NCI-H446 treated with DMSO at 0.1 percent for 48 hours (cell line): ENCODE data around the gene SYNGR2.

ENCODE experiments used
- DNase-seq: peaks from one replicate; lab custom pipeline; 2025; lab: John Stamatoyannopoulos, UW

SYNGR2 gene

GRCh38 chr17:78143214-78144146 is 24.9 kb upstream of the SYNGR2 start:
- no peak for DNase-seq

- DNase-seq, result peak; percentile 46
Measured at GRCh38 chr17:78144147-78144719, 24.1 kb upstream of the SYNGR2 start.

DNA sequence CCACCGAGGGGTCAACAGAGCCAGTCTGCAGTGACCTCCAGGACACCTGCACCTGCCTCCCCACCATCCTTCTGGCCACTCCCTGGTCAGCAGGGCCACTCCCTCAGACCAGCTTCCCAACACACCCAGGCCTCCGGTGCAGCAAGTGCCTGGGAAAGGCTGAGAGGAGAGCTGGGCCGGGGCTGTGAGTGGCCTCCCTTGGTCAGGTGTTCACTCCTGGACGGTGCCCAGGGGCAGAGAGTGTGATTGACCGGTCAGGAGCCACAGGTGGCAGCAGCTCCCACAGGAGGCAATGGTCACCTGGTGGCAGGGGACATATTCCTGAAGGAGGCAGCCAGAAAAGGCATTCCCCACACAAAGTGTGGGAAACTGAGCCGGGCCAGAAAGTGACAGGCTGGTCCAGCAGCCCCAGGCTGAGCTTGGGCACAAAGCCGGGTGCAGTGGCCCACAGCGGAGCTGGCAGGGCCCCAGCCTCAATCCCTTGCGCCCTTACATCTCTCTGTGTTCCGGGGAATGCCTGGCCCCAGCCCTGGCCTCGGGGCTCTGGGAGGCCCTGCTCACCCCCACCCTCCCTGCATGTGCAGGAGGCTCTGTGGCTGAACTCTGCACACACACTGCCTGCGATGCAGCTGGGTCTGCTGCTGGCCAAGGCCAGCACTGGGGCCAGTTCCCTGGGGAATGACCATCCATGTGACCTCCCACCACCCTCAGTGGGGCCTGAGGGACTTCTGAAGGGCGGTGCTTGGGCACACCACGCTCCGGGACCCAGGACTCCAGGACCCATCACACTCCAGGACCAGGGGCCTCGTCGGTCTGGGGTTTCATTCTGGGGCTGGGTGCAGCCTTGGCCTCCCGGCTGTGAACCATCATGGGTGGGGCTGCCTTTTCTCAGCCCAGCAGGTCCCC is 23.4 kb upstream of the SYNGR2 start:
- DNase-seq, result no peak

GRCh38 chr17:78146471-78146869 is 21.9 kb upstream of the SYNGR2 start:
- DNase-seq, result no peak

GRCh38 chr17:78146881-78147280 is 21.5 kb upstream of the SYNGR2 start:
- no peak for DNase-seq

DNA sequence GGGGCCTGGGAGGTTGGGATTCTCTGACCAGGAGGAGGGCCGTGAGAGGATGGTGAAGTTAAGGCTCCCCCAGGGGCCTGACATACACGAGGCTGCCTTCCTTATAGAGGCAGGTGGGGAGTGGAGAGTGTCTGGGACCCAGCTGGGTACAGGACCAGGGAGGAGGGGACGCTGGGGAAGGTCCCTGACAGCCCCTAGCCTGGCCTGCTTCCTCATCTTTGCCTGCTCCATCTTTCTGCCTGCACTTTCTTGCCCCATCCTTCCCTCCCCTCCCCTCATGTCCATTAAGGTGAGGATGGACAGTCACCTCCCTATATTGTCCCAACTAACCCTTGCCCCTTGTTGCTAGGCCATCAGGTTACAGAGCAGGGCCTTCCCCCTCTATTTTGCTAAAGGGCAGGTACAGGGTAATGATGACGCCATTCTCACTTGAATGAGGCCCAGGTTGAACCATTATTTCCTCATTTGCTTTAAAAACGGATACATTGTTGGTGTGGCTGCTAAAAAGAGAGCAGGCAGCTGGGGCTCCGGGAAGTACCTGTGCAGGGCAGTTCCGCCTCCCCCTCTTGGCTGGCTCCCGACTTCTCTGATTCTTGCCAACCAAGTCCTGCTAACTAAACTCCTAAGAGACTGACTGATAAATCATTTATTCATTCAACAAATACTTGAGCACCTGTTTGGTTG is 20.9 kb upstream of the SYNGR2 start:
- DNase-seq, result no peak

- DNase-seq, result no peak
Measured at GRCh38 chr17:78148286-78149016, 19.9 kb upstream of the SYNGR2 start.

DNA sequence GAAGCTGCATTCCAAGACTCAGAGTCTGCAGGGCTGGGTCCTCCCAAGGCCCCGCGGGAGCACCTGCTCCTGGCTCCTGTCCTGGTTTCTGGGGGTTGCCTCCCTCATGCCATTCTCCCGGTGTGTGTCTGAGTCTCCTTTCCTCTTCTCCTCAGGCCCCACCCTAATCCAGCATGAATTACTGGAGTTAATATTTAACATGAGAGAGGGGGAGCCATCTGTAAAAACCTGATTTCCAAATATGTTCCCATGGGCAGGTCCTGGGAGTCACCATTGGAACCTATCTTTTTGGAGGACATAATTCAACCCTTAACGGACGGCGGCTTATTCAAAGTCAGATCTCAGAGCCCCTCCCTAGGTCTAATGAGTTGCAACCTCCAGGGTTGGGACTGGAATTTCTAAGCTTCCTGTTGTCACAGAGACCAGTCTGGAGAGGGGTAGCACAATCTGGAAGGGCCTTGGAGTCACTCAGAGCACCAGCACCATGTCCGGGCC is 16.8 kb upstream of the SYNGR2 start:
- DNase-seq, result no peak

DNA sequence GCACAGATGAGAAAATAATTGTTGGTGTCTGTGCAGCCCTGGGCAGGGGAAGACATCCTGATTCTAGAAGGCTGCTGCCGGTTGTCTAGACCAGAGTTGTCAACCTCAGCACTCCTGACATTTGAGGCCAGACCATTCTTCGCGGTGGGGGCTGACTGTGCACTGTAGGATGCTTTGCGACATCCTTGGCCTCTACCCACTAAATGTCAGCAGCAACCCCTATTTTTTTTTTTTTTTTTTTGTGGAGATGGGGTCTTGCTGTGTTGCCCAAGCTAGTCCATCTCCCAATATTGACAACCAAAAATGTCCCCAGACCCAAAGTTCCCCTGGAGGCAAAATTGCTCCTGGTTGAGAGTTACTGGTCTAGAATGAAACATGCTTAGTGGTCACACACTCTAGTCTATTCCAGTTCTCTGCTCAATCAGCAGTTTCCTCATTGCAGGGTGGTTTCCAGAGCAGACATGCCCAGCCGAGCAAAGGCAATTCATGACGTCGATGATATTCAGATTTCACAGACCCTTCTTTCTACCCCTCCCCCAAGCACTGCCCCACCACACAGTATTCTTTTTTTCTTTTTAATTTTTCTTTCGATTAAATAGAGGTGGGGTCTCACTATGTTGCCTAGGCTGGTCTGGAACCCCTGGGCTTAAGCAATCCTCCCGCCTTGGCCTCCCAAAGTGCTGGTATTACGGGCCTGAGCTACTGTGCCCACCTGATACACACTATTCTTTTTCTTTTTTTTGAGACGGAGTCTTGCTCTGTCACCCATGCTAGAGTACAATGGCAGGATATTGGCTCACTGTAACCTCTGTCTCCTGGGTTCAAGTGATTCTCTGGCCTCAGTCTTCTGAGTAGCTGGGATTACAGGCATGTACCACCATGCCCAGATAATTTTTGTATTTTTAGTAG is 13.2 kb upstream of the SYNGR2 start:
- no peak for DNase-seq

- no peak for DNase-seq
Measured at GRCh38 chr17:78159575-78160158, 8.7 kb upstream of the SYNGR2 start.

GRCh38 chr17:78163881-78164747 is 4.3 kb upstream of the SYNGR2 start:
- DNase-seq, result no peak

DNA sequence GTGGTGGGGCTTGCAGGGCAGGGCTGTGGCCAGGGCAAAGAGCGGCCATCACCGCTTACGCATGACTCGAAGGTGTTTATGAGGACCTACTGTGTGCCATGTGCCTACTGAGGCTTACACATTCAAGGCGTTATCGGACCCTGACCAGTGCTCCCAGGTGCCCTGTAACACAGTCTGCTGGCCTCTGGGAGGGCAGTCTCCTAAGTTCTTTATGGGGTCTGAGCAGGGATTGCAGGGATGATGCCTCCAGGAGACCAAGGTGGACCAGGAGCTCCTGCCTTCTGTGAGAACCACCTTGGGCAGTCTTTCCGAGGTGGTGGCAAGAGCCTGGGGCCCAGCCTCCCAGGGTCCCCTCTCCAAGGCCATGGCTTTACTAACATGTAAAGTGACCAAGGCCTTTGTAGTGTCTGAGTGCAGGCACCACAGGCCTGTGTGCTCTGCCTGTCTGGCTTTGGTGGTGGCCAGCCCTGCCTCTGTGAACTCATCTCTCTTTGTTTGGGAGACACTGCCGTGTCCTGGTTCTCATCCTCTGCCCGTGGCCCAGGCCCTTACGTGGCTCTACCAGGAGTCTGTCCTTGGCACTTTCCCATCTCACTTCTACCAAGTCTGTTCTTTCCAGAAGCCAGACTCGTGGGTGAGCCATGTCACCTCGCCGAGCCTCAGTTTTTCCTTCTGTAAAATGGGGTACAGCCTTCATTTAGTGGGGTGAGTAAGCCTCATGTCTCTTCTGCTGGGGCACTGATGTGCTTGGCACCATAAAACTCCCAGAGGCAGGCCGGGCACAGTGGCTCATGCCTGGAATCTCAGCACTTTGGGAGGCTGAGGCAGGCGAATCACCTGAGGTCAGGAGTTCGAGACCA is 3.4 kb upstream of the SYNGR2 start:
- DNase-seq, result no peak

DNA sequence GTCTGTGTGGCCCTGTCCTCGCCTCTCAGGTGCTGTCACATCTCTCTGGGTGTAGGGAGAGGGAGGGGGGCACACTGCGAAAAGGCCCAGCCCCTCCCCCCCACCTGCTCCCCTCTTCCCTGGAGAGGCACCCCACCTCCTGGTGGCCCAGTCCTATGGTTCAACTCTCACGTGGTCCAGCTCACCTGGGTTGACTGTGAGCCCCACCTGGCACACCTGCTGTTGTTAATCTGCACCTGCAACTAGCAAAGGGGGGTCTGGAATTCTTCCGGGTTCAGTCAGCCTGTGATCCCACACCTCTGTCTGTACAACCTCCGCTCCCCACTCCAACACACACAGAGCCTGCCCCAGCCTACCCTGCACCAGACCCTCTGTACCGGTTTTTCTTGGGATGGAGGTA is 2.0 kb upstream of the SYNGR2 start:
- no peak for DNase-seq

GRCh38 chr17:78168903-78169793 is 767 bp downstream of the SYNGR2 start:
- peak; percentile 35 for DNase-seq

- DNase-seq, result no peak
Measured at GRCh38 chr17:78170692-78171590, 2.6 kb downstream of the SYNGR2 start.
